Sciatic nerve (tissue), 2 donors: ENCODE data around the gene IPPK. TPM values are rescaled to one million over a fixed set of nuclear protein-coding genes. Genes with fewer than 3 reads are reported as not detected.

ENCODE experiments used
- ATAC-seq: fragments of 200-7000 bp; cut with Tn5 transposase; one replicate; pipeline ENCODE4 v1.9.1; 2020; ENCODE audit warnings: mild to moderate bottlenecking, moderate library complexity
- DNase-seq: peaks from one replicate; pipeline ENCODE4 v3.0.0-alpha.2; 2020; ENCODE audit warnings: low spot score
- intact Hi-C: fragments of 100-400 bp; cut with DNase I; formaldehyde crosslinking; loops from one replicate; pipeline ENCODE4 v1.14.2; 2022
- total RNA-seq: library from RNA; stranded (reverse); fragmentation: NEBNext Ultra II Directional; extraction: Animal tissue kit (Norgen Biotek cat#: 25700); gene quantifications from one replicate; pipeline ENCODE4 v1.2.1, GENCODE V29; 2021
- donor health status: DM: no; HTN: no; CAD: no.
- donor health status: DM: no; HTN: no; CAD: no.

The IPPK gene
- total RNA-seq, 1 donor from 2014 or later, result 10.7 TPM

- DNase-seq, result no peak
- intact Hi-C loops, result no loop called here
Measured at GRCh38 chr9:92642564-92642963, 27.4 kb downstream of the IPPK start.

GRCh38 chr9:92642041-92642451, 27.9 kb downstream of the IPPK start:
- intact Hi-C loops, result no loop called here

More at GRCh38 chr9:92642564-92642963, 27.4 kb downstream of the IPPK start:
- no peak for ATAC-seq

GRCh38 chr9:92641092-92641809, 28.7 kb downstream of the IPPK start:
- no peak for ATAC-seq
- no peak for DNase-seq
- intact Hi-C loops, result no loop called here

More at GRCh38 chr9:92642041-92642451, 27.9 kb downstream of the IPPK start:
- DNase-seq, result peak; percentile 51
- ATAC-seq, result no peak

- ATAC-seq (no peak), DNase-seq (no peak)
- intact Hi-C loops, result no loop called here
Measured at GRCh38 chr9:92640398-92641091, 29.4 kb downstream of the IPPK start.

GRCh38 chr9:92639791-92640271, 30.1 kb downstream of the IPPK start:
- DNase-seq (no peak), ATAC-seq (no peak)
- intact Hi-C loops, result loop anchor here (10.0 kb wide), 1 partner anchor 315 kb away; the partner anchor contains the start of genes CENPP and NOL8

- intact Hi-C loops, result loop anchor here (10.0 kb wide), 1 partner anchor 314 kb away; the partner anchor contains the start of genes CENPP and NOL8
- DNase-seq, result no peak
- ATAC-seq, result no peak
Measured at GRCh38 chr9:92639124-92639523, 30.8 kb downstream of the IPPK start.

GRCh38 chr9:92638621-92639101, 31.3 kb downstream of the IPPK start:
- intact Hi-C loops, result loop anchor here (10.0 kb wide), 1 partner anchor 314 kb away; the partner anchor contains the start of genes CENPP and NOL8
- ATAC-seq (no peak), DNase-seq (peak; percentile 49)

- DNase-seq (peak; percentile 49), ATAC-seq (no peak)
- intact Hi-C loops, result loop anchor here (10.0 kb wide), 1 partner anchor 313 kb away; the partner anchor contains the start of genes CENPP and NOL8
Measured at GRCh38 chr9:92637886-92638620, 31.9 kb downstream of the IPPK start.

- no peak for ATAC-seq
- intact Hi-C loops, result loop anchor here (10.0 kb wide), 1 partner anchor 313 kb away; the partner anchor contains the start of genes CENPP and NOL8
- peak; percentile 56 for DNase-seq
Measured at GRCh38 chr9:92637326-92637725, 32.6 kb downstream of the IPPK start.

GRCh38 chr9:92636627-92637026, 33.3 kb downstream of the IPPK start:
- intact Hi-C loops, result loop anchor here (10.0 kb wide), 1 partner anchor 312 kb away; the partner anchor contains the start of genes CENPP and NOL8
- ATAC-seq (no peak), DNase-seq (no peak)

- DNase-seq, result no peak
- intact Hi-C loops, result loop anchor here (10.0 kb wide), 1 partner anchor 311 kb away; the partner anchor contains the start of genes CENPP and NOL8
- no peak for ATAC-seq
Measured at GRCh38 chr9:92635760-92636159, 34.2 kb downstream of the IPPK start.

- ATAC-seq, result peak; percentile 94
- peak; percentile 91 for DNase-seq
- intact Hi-C loops, result loop anchor here (10.0 kb wide), 1 partner anchor 310 kb away; the partner anchor contains the start of genes CENPP and NOL8
Measured at GRCh38 chr9:92634712-92635605, 35.0 kb downstream of the IPPK start.

GRCh38 chr9:92633614-92634278, 36.2 kb downstream of the IPPK start:
- DNase-seq, result peak; percentile 57
- no peak for ATAC-seq
- intact Hi-C loops, result loop anchor here (10.0 kb wide), 1 partner anchor 309 kb away; the partner anchor contains the start of genes CENPP and NOL8

GRCh38 chr9:92632641-92633040, 37.3 kb downstream of the IPPK start:
- DNase-seq (no peak), ATAC-seq (no peak)
- intact Hi-C loops, result loop anchor here (10.0 kb wide), 1 partner anchor 308 kb away; the partner anchor contains the start of genes CENPP and NOL8

- DNase-seq, result peak; percentile 48
Measured at GRCh38 chr9:92631452-92632343, 38.2 kb downstream of the IPPK start.

GRCh38 chr9:92627651-92628050, 42.3 kb downstream of the IPPK start:
- intact Hi-C loops, result no loop called here
- DNase-seq (no peak), ATAC-seq (peak; percentile 34)

More at GRCh38 chr9:92631452-92632343, 38.2 kb downstream of the IPPK start:
- intact Hi-C loops, result loop anchor here (10.0 kb wide), 1 partner anchor 307 kb away; the partner anchor contains the start of genes CENPP and NOL8
- ATAC-seq, result peak; percentile 31
